Adrenal gland (tissue), 5 donors: Measurements from ENCODE around the gene CACNA1C.

Source experiments
- POLR2A ChIP-seq, 2 donors: fragments of 450-650 bp; IDR thresholded peaks; one replicate each; pipeline ENCODE4 v1.6.1; 2017; ENCODE audit warnings: antibody characterized with exemption in 2 of 2, mild to moderate bottlenecking in 2 of 2, moderate library complexity in 1 of 2
- TF ChIP-seq, protein P1 (sequence below), 6 experiments: fragments of 450-650 bp in 4 of 6; fragments of 200-600 bp in 2 of 6; sonication (generic) in 1 of 6; IDR thresholded peaks; 1 replicate in 5 of 6; 2 replicates in 1 of 6; pipeline versions ENCODE4 v1.5.1 to v1.8.0; 2016 to 2021; ENCODE audit warnings: antibody characterized with exemption in 6 of 6, mild to moderate bottlenecking in 2 of 6, moderate library complexity in 1 of 6
- donor health status: DM: no; HTN: no; CAD: no.

DNA sequence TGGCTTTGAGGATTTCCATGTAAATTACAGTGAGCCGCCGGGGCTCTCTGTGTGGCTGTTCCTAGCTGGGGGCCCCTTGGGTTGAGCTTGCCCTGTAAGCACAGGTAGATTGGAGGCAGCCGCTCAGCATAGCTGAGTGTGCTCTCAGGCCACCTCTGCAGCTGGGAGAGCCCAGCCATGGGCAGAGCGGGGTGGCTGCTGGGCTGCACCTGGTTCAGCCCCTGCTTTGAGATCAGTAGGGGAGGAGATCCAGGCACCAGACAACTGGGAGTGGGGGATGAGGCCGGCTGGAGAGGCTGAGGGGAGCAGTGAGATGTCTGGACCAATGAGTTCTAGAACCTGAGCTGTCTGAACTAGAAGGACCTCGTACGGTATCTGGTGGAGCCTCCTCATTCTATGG is 44.8 kb downstream of the CACNA1C start:
- TF ChIP-seq, protein P1, sequence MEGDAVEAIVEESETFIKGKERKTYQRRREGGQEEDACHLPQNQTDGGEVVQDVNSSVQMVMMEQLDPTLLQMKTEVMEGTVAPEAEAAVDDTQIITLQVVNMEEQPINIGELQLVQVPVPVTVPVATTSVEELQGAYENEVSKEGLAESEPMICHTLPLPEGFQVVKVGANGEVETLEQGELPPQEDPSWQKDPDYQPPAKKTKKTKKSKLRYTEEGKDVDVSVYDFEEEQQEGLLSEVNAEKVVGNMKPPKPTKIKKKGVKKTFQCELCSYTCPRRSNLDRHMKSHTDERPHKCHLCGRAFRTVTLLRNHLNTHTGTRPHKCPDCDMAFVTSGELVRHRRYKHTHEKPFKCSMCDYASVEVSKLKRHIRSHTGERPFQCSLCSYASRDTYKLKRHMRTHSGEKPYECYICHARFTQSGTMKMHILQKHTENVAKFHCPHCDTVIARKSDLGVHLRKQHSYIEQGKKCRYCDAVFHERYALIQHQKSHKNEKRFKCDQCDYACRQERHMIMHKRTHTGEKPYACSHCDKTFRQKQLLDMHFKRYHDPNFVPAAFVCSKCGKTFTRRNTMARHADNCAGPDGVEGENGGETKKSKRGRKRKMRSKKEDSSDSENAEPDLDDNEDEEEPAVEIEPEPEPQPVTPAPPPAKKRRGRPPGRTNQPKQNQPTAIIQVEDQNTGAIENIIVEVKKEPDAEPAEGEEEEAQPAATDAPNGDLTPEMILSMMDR (IDR thresholded peaks at IDR 0.05), result no peak
- no peak for TF ChIP-seq POLR2A (IDR thresholded peaks at IDR 0.05)
